B cell (primary cell): ENCODE data around the gene GAPVD1.

Source experiments
- EZH2 ChIP-seq: IDR thresholded peaks from 2 replicates; pipeline ENCODE4 v1.6.1; 2012; ENCODE audit warnings: borderline replicate concordance, low read depth, mild to moderate bottlenecking, moderate library complexity, low read length; ENCODE audit not compliant: insufficient read depth, poor library complexity, severe bottlenecking
- TF ChIP-seq, protein P1 (sequence below): fragments of 200-600 bp; IDR thresholded peaks from one replicate; pipeline ENCODE4 v1.8.0; 2022; ENCODE audit warnings: antibody characterized with exemption, mild to moderate bottlenecking

DNA sequence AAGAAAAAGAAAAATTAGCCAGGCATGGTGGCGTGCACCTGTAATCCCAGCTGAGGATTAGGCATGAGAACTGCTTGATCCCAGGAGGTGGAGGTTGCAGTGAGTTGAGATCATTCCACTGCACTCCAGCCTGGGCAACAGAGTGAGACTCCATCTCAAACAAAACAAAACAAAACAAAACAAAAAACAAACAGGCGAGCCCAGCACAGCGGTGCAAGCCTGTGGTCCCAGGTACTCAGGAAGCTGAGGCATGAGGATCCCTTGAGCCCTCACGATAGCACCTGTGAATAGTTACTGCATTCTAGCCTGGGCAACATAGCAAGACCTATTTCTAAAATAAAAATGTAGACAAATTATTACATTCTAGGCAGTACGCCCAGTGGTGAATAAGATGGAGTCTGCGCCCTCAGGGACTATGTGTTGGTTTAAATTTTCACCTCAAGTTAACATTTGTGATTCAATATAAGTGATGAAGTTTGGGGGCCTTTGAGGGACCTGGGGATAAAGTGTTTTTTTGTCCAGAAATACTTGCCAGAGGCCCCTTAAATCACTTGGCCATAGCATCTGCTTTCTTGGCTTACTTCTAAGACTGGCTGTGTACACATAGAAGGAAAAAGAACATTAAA lies 3.4 kb upstream of the GAPVD1 start:
- TF ChIP-seq, protein P1, sequence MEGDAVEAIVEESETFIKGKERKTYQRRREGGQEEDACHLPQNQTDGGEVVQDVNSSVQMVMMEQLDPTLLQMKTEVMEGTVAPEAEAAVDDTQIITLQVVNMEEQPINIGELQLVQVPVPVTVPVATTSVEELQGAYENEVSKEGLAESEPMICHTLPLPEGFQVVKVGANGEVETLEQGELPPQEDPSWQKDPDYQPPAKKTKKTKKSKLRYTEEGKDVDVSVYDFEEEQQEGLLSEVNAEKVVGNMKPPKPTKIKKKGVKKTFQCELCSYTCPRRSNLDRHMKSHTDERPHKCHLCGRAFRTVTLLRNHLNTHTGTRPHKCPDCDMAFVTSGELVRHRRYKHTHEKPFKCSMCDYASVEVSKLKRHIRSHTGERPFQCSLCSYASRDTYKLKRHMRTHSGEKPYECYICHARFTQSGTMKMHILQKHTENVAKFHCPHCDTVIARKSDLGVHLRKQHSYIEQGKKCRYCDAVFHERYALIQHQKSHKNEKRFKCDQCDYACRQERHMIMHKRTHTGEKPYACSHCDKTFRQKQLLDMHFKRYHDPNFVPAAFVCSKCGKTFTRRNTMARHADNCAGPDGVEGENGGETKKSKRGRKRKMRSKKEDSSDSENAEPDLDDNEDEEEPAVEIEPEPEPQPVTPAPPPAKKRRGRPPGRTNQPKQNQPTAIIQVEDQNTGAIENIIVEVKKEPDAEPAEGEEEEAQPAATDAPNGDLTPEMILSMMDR: no peak
- TF ChIP-seq EZH2: no peak
